Measurements from ENCODE around the gene CCDC157. TPM values are rescaled to one million over a fixed set of nuclear protein-coding genes. Genes with fewer than 3 reads are reported as not detected.

The CCDC157 gene
- total RNA-seq, 1 donor from 2014 or later = 2.9 TPM

DNA sequence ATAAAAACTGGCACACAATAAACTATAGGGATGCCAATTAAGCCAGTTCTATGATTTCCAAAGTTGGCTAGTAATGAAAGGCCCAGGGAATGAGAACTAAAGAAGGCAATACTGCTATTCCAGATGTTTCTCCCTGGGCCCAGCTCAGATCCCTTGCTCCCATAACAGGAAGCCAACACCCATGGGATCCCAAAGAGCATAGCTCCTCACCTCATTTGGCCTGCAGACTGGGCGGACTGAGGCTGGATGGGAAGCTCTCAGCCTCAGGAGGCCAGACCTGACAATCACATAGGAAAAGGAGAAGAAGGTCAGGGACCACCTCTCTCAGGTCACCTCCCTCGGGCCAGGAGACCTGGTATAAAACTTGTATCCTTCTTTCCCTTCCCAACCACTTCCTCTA is 35.3 kb upstream of the CCDC157 start:
- peaks cover 2% of the 10 kb centered on the region for H3K36me3 Mint-ChIP-seq (ENCODE audit: unreplicated experiment)
- no peaks in the 10 kb centered on the region for H3K9me3 Mint-ChIP-seq (ENCODE audit: unreplicated experiment)
- no peak for DNase-seq (ENCODE audit: extremely low spot score, unreplicated experiment)
- H3K4me1 Mint-ChIP-seq (ENCODE audit: unreplicated experiment) = peaks cover 28% of the 10 kb centered on the region
- no peak overlapping the region for H3K4me3 Mint-ChIP-seq (ENCODE audit: unreplicated experiment)
- TF ChIP-seq, protein P1, sequence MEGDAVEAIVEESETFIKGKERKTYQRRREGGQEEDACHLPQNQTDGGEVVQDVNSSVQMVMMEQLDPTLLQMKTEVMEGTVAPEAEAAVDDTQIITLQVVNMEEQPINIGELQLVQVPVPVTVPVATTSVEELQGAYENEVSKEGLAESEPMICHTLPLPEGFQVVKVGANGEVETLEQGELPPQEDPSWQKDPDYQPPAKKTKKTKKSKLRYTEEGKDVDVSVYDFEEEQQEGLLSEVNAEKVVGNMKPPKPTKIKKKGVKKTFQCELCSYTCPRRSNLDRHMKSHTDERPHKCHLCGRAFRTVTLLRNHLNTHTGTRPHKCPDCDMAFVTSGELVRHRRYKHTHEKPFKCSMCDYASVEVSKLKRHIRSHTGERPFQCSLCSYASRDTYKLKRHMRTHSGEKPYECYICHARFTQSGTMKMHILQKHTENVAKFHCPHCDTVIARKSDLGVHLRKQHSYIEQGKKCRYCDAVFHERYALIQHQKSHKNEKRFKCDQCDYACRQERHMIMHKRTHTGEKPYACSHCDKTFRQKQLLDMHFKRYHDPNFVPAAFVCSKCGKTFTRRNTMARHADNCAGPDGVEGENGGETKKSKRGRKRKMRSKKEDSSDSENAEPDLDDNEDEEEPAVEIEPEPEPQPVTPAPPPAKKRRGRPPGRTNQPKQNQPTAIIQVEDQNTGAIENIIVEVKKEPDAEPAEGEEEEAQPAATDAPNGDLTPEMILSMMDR (IDR thresholded peaks at IDR 0.05) = no peak
- no peak overlapping the region for H3K27ac Mint-ChIP-seq (ENCODE audit: unreplicated experiment)
- H3K27me3 Mint-ChIP-seq (ENCODE audit: unreplicated experiment) = no peaks in the 10 kb centered on the region

DNA sequence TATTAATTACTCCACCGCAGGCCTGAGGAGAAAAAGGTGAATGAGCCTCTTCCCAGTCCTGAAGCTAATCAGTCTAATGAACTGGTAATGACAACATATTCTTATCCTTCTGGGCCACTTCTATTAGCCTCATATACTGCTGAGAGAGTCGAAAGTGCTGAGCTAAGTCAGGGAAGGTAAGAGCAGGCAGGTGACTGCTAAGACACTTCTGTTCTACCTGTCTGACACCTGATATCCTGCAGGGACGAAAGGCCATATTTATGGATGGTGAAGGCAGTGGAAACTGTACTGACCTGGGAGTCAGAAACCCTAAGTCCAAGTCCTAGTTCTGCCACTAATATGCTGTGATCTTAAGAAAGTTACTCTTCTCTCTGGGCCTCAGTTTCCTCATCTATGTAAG is 33.6 kb upstream of the CCDC157 start:
- no peak for DNase-seq (ENCODE audit: extremely low spot score, unreplicated experiment)
- Mint-ChIP-seq H3K36me3 (ENCODE audit: unreplicated experiment) (peaks cover 2% of the 10 kb centered on the region), H3K27ac (ENCODE audit: unreplicated experiment) (no peak overlapping the region), H3K27me3 (ENCODE audit: unreplicated experiment) (no peaks in the 10 kb centered on the region), H3K4me3 (ENCODE audit: unreplicated experiment) (no peak overlapping the region), H3K9me3 (ENCODE audit: unreplicated experiment) (no peaks in the 10 kb centered on the region), H3K4me1 (ENCODE audit: unreplicated experiment) (peaks cover 32% of the 10 kb centered on the region)
- TF ChIP-seq, protein P1 (IDR thresholded peaks at IDR 0.05) = no peak

DNA sequence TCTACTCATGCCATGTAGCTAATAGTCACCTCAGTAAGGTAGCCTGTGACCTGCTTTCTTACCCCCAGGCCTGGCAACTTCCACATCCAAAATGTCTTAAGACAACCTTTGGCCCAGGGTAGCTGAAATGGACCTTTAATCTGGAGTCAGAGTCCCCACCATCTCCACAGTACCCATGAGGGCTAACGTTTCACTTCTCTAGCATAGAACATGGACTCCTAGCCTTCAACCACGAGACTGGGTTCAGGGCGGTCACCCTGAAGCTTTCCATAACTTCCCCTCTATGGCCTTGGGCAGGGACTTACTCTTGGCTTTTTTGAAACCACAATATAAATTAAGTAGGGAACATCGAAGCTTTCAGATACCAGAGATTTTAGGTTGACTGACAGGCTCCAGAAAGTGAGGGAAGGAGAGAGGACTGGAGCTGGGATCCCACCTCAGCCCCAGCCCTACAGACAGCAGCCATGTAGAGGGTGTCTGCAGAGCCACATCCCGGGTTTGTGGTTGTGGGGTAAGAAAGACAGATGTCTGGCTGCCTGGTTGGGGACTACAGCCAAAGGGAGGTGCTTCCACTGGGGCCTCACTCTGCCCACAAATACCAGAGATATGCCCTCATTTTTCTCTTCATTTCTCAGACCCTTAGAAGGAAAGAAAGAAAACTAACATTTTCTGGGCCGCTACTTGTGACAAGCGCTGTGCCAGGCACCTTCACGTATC is 32.6 kb upstream of the CCDC157 start:
- TF ChIP-seq, protein P1 (IDR thresholded peaks at IDR 0.05) = no peak
- H3K9me3 Mint-ChIP-seq (ENCODE audit: unreplicated experiment) = no peaks in the 10 kb centered on the region
- H3K27me3 Mint-ChIP-seq (ENCODE audit: unreplicated experiment) = no peaks in the 10 kb centered on the region
- peak overlapping the region; percentile 41 for H3K27ac Mint-ChIP-seq (ENCODE audit: unreplicated experiment)
- H3K36me3 Mint-ChIP-seq (ENCODE audit: unreplicated experiment) = peaks cover 2% of the 10 kb centered on the region
- peaks cover 30% of the 10 kb centered on the region for H3K4me1 Mint-ChIP-seq (ENCODE audit: unreplicated experiment)
- no peak overlapping the region for H3K4me3 Mint-ChIP-seq (ENCODE audit: unreplicated experiment)
- DNase-seq (ENCODE audit: extremely low spot score, unreplicated experiment) = no peak

DNA sequence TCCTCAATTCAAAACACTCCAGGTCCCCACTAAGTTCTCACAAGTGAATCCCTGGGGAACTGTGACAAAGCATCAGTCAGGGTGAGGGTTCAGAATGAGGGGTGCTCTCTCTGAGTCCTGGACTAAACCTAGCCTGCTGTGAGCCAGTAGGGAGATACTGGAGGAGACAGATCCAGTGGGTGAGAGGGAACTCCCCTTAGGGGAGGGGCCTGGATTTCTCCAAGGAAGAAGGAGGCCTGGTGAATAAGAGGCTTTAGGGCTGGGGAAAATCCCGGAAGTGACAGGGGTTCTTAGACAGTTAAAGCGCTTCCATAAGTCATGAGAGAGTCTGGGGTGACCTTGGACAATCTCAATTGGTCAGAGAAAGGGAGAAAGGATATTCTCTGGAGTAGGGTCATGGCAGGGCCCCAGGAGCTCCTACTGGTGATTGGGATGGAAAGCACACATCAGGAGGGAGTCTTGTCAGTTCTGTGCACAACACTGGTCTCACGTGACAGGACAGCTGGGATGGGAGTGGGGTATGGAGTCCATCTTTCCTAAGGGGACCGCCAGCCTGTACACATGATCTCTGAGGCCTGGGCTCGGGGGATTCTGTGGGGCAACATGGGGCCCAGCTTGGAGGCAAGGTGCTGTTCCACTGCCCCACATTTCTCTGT is 31.6 kb upstream of the CCDC157 start:
- TF ChIP-seq, protein P1 (IDR thresholded peaks at IDR 0.05) = no peak
- peaks cover 30% of the 10 kb centered on the region for H3K4me1 Mint-ChIP-seq (ENCODE audit: unreplicated experiment)
- no peaks in the 10 kb centered on the region for H3K9me3 Mint-ChIP-seq (ENCODE audit: unreplicated experiment)
- H3K27ac Mint-ChIP-seq (ENCODE audit: unreplicated experiment) = peak overlapping the region; percentile 74
- DNase-seq (ENCODE audit: extremely low spot score, unreplicated experiment) = no peak
- peaks cover 2% of the 10 kb centered on the region for H3K36me3 Mint-ChIP-seq (ENCODE audit: unreplicated experiment)
- no peaks in the 10 kb centered on the region for H3K27me3 Mint-ChIP-seq (ENCODE audit: unreplicated experiment)
- H3K4me3 Mint-ChIP-seq (ENCODE audit: unreplicated experiment) = peak overlapping the region; percentile 80

DNA sequence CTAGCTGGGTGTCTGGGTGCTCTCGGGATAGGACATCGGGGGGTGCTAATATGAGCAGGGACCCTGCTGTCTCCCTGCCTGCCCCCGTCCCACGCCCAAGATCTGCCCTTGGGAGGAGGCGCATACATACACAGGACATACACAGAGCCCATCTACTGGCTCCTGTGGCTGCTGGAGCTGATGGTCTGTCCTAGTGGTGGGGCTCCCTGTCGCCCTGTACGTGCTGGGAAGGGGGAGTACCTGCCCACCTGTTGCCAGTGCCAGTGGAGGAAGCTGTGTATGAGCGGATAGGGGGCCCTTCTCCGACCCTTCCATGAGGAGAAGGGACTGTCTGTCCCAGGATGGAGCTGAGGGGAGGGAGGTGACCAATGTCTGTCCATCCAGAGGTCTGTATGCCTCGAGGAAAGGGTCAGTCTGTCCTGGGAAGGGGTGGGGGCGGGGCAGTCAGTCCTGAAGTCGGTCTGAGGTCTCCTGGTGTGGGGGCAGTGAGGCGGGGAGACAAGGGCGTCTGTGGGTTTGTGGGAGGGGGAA is 31.0 kb upstream of the CCDC157 start:
- H3K9me3 Mint-ChIP-seq (ENCODE audit: unreplicated experiment) = no peaks in the 10 kb centered on the region
- TF ChIP-seq, protein P1 (IDR thresholded peaks at IDR 0.05) = no peak
- H3K4me3 Mint-ChIP-seq (ENCODE audit: unreplicated experiment) = peak overlapping the region; percentile 80
- H3K36me3 Mint-ChIP-seq (ENCODE audit: unreplicated experiment) = peaks cover 6% of the 10 kb centered on the region
- H3K27ac Mint-ChIP-seq (ENCODE audit: unreplicated experiment) = peak overlapping the region; percentile 74
- peaks cover 30% of the 10 kb centered on the region for H3K4me1 Mint-ChIP-seq (ENCODE audit: unreplicated experiment)
- no peaks in the 10 kb centered on the region for H3K27me3 Mint-ChIP-seq (ENCODE audit: unreplicated experiment)
- no peak for DNase-seq (ENCODE audit: extremely low spot score, unreplicated experiment)
